GM20000 (cell line): Measurements from ENCODE around the gene SNRPA.

Source experiments
- DNase-seq: peaks from one replicate; pipeline ENCODE4 v3.0.0; 2012; ENCODE audit warnings: low spot score
- CTCF ChIP-seq: IDR thresholded peaks from 2 replicates; pipeline ENCODE4 v1.5.1; 2012; ENCODE audit warnings: mild to moderate bottlenecking, control low read depth; ENCODE audit errors: extremely low read depth, missing control alignments

The SNRPA gene

GRCh38 chr19:40717325-40717879 lies 33.6 kb upstream of the SNRPA start:
- TF ChIP-seq CTCF: no peak
- DNase-seq: no peak

- TF ChIP-seq CTCF: no peak
- DNase-seq: no peak
These were observed 32.9 kb upstream of the SNRPA start for GRCh38 chr19:40717880-40718773.

- DNase-seq: peak; percentile 40
- no peak for TF ChIP-seq CTCF
These were observed 32.1 kb upstream of the SNRPA start for GRCh38 chr19:40718774-40719391.

- TF ChIP-seq CTCF: no peak
- DNase-seq: no peak
These were observed 31.5 kb upstream of the SNRPA start for GRCh38 chr19:40719414-40719894.

- TF ChIP-seq CTCF: no peak
- no peak for DNase-seq
These were observed 29.9 kb upstream of the SNRPA start for GRCh38 chr19:40721140-40721486.

- no peak for DNase-seq
- TF ChIP-seq CTCF: no peak
These were observed 28.9 kb upstream of the SNRPA start for GRCh38 chr19:40721936-40722661.

GRCh38 chr19:40723661-40724254 lies 27.2 kb upstream of the SNRPA start:
- DNase-seq: no peak
- no peak for TF ChIP-seq CTCF
